Measurements from ENCODE around the gene NHERF1.

NHERF1 gene

GRCh38 chr17:74790161-74791058 lies 42.0 kb downstream of the NHERF1 start:
- no peak for DNase-seq

GRCh38 chr17:74792586-74793105 lies 44.2 kb downstream of the NHERF1 start:
- DNase-seq: no peak

- DNase-seq: no peak
Measured at GRCh38 chr17:74795327-74796020, 47.0 kb downstream of the NHERF1 start.

GRCh38 chr17:74796211-74796610 lies 47.8 kb downstream of the NHERF1 start:
- no peak for DNase-seq

- no peak for DNase-seq
Measured at GRCh38 chr17:74796866-74797265, 48.4 kb downstream of the NHERF1 start.

GRCh38 chr17:74797824-74798223 lies 49.4 kb downstream of the NHERF1 start:
- DNase-seq: no peak

- no peak for DNase-seq
Measured at GRCh38 chr17:74798239-74798707, 49.8 kb downstream of the NHERF1 start.

GRCh38 chr17:74799097-74799496 lies 50.7 kb downstream of the NHERF1 start:
- no peak for DNase-seq

- no peak for DNase-seq
Measured at GRCh38 chr17:74800531-74800930, 52.1 kb downstream of the NHERF1 start.

- no peak for DNase-seq
Measured at GRCh38 chr17:74801896-74802295, 53.5 kb downstream of the NHERF1 start.

- no peak for DNase-seq
Measured at GRCh38 chr17:74803388-74803930, 55.0 kb downstream of the NHERF1 start.

GRCh38 chr17:74803971-74804370 lies 55.5 kb downstream of the NHERF1 start:
- no peak for DNase-seq

GRCh38 chr17:74804683-74805082 lies 56.3 kb downstream of the NHERF1 start:
- DNase-seq: no peak

- DNase-seq: no peak
Measured at GRCh38 chr17:74805591-74805991, 57.2 kb downstream of the NHERF1 start.

GRCh38 chr17:74806334-74806733 lies 57.9 kb downstream of the NHERF1 start:
- DNase-seq: no peak

GRCh38 chr17:74807441-74807840 lies 59.0 kb downstream of the NHERF1 start:
- no peak for DNase-seq

GRCh38 chr17:74807925-74808324 lies 59.5 kb downstream of the NHERF1 start:
- DNase-seq: no peak

GRCh38 chr17:74808714-74809430 lies 60.4 kb downstream of the NHERF1 start:
- no peak for DNase-seq

- DNase-seq: no peak
Measured at GRCh38 chr17:74810699-74811485, 62.5 kb downstream of the NHERF1 start.

- DNase-seq: no peak
Measured at GRCh38 chr17:74812109-74813009, 63.9 kb downstream of the NHERF1 start.

- no peak for DNase-seq
Measured at GRCh38 chr17:74814453-74814852, 66.0 kb downstream of the NHERF1 start.
